Right kidney (tissue), 1 donor: ENCODE data around the gene ITGB5.
A peak's percentile ranks its signal among the peaks of the same experiment; 100 is the strongest.
"Not testable (repeated sequence)": the region's sequence is repeated elsewhere in the genome, so short reads cannot be mapped to it uniquely, and the experiment has no call there.

Experiments used
- DNase-seq: peaks from one replicate; pipeline ENCODE4 v3.0.0-alpha.2; 2016

ITGB5 gene

DNA sequence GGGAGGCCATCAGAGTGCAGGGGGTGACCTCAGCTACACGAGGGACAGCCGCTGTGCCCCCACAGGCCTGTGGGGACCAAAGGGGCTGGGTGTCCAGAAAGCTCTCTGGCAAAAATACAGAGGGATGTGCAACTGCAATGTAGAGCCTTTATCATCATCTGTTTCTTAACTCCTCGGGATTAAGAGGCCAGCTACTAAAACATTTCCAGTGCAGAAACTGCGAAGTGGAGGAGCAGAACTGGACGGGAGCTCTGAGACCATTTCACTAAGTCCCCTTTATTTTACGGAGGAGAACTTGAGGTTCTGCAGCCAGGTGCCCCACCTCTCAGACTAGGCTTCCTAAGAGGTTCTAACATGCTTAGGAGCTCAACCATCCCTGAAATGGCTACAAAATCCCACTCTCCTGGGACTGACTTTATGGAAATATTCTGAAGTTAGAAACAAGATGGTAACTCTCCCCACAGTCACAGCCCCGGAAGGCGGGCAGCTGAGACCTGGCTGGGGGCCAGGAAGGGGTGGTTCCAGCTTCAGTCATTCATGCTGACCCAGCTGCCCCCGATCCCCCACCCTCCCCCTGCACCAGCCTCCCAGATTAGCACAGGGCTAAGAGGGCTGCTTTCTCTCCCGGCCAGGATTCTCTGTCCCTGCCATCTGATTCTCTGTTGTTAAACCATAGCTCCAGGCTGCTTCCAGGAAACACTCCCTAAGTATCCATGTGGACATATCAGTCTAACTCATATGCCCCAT is 116.7 kb downstream of the ITGB5 start:
- no peak for DNase-seq

DNA sequence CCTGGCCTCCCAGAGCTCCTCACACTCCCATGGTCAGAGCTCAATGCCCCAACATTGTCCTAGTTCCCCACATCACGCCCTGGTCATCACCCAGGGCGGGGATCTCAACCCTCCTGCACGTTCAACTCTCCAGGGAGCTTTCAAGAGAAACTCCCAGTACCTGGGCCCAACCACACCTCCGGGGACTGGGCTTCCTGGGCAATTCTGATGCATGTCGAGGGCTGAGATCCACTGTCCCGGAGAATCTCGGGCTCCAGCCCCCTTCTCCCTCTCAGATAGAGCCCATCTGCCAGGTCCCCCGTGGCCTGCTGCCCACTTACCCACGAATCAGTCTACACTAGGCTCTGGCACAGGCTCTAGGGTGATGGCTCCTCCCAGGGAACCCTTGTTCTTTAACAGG is 117.7 kb downstream of the ITGB5 start:
- DNase-seq, result no peak

- DNase-seq, result no peak
These were observed 118.4 kb downstream of the ITGB5 start for GRCh38 chr3:124768812-124769211.

- DNase-seq, result no peak
These were observed 119.5 kb downstream of the ITGB5 start for GRCh38 chr3:124767691-124768090.

DNA sequence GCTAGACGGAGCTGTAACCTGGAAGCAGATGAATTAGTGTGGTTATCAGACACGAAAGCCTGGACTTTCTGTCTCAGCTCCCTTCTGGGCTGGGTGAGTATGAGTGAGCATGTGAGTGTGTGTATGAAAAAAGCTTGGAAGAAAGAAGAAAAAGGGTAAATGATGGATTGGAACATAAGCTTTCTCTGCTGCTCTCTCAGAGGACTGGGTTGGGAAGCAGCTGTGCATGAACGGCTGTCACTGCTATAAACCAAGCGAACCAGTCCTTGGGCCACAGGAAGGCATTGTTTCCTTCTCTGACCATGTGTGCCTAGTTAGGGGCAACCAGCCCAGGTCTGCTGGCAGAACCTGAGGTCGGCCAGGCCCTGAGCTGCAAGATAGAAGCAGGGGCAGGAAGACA is 119.9 kb downstream of the ITGB5 start:
- no peak for DNase-seq

DNA sequence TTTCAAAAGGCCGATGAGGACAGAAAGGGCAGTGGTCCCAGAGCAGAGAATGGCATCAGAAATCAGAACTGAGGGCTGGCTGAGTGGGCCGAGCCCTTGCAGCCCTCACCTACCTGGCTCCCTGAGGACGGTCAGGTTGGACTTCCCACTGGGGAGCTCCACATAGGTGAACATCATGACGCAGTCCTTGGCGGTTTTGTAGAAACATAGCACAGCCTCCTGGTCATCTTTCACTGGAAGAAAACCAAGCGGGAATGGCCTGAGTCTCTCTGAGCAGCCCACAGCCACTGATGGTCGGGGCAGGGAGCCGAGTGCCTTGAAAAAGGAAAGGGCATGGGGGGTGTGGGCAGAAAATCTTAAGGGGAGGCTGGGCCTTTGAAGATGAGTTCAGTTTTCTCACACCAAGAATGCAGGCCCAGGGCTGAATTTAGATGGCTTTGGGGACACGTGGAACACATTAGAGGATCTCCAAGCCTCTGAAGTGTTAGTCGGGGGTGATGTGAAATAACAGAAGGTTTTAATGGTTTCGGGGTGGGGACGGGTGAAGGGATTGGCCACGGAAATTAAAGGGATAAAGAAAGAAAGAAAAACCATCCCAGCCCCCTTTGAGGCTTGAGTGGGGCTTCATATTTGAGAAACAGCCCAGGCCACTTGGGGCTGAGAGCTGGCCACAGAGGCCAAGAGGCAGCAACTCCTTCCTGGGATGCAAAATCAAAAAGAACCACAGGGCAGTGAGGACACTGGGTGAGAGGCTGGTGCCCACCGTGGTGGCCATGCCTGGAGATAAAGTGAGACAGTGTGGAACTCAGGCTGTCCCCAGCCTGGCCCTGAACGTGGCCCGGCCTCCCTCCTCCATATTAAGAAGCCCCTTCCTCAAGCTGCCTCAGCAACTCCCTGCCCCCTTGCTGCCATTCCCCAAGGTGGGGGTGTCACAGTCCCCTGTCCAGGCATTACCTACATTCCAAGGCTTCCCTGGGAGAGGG is 120.8 kb downstream of the ITGB5 start:
- DNase-seq, result no peak

DNA sequence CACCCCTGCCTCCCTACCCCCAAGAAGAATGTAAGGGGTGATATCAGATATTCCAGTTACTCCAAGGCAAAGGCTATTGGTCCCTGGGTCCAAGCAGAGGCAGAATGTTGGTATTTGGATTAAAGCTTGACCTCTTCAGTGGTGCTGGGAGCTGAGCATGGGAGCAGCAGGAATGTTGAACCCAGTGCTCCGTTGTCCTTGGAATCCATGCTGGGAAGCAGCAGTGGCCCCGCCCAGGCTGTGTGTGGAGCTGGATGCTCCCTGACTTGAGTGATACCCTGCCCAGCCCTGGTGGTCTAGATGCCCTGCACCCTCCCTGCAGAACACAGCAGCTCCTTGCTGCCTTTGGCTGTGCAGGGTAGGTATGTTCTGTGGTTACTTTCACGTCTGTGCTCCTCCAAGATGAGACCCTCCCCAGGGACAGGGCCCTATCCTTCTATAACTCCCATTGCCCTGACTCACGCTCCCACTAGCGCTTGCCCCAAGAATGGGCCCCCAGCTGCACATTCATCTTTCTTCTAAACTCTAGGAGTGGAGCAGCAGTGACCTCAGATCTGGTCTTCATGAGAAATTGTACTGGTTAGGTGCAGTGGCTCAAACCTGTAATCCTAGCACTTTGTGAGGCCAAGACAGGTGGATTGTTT is 121.8 kb downstream of the ITGB5 start:
- DNase-seq, result no peak

DNA sequence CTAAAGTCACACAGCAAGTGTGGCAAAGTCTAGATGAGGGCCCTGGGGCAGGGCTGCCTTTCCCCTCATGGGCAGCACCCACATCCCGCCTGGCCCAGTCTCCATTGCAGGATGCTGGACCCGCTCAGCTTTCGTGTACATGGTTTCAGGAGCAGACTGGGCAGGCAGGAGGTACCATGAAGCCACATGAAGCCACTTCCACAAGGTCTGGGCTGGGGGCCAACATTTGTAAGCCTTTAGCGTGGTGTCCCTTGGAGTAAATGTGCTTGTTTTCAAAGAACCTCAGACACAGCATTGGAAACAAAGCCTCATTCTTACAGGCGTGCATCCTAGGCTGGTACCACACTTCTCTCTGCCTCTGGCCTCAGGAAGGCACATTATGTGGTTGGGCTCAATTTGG is 122.4 kb downstream of the ITGB5 start:
- DNase-seq, result no peak

DNA sequence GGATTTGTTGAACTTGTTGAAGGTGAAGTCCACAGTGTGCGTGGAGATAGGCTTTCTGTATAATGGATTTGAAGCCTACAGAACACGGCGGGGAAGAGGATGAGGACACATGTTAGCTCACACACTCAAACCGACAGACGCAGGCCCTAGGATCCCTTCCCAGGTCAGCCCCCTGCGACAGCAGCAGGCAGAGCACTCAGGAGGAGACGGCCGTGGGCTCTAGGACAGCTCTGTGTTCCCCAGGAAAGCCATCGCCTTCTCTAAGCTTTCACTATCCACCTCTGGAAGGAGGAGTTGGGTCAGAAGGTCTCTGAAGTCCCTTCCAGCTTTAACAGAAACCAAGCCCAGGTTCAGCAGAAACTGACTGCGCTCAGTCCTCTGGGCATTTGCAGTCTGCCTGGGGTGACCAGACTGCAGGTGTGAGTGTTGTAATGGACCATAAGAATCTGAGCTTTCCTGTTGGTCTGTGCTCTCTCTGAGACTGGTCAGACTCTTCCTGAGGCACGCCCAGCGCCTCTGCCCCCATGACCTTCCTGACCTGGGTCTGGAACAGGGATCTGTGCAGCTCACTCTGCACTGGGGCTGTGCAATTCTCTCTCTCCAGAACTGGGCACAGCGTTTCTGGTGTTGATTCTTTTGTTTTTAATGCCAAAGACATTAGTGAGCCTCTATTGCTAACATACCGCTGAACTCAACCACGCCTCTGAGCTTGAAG is 123.4 kb downstream of the ITGB5 start:
- DNase-seq, result no peak

GRCh38 chr3:124763206-124763605 is 124.0 kb downstream of the ITGB5 start:
- DNase-seq, result no peak

DNA sequence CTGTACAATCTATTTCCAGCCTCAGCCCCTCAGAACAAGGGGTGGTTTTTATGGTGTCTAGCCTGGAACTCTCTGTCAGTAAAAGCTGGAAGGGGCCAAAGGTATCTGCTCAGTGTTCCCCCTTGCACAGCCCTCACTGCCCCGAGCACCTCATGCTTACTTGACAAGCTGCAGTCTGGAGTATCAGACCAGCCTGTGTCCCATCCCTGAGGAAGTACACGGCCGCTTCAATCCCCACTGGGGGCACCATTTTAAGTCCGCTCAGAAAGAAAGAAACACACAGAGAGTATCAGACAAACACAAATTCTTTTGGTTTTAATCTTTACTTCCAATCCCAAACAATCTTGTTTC is 124.5 kb downstream of the ITGB5 start:
- DNase-seq, result no peak

- no peak for DNase-seq
These were observed 125.1 kb downstream of the ITGB5 start for GRCh38 chr3:124761935-124762660.

GRCh38 chr3:124761250-124761796 is 125.8 kb downstream of the ITGB5 start:
- peak; percentile 65 for DNase-seq

GRCh38 chr3:124760601-124761000 is 126.6 kb downstream of the ITGB5 start:
- DNase-seq, result no peak

GRCh38 chr3:124759666-124760401 is 127.3 kb downstream of the ITGB5 start:
- DNase-seq, result no peak

GRCh38 chr3:124758851-124759635 is 128.1 kb downstream of the ITGB5 start:
- DNase-seq, result no peak

DNA sequence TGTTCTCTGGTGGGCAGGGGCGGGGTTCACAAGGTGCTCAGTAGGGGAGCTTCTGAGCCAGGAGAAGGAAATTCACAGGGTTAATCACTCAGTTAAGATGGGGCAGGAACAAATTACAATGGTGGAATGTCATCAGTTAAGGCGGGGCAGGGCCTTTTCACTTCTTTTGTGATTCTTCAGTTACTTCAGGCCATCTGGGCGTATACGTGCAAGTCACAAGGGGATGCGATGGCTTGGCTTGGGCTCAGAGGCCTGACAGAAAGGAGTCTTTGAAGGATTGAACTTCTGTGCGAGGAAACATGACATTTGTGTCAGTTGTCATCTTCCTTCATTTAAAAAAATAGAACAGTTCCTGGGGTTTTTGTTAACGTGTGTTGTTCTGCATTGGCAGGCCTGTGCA is 129.2 kb downstream of the ITGB5 start:
- not testable (repeated sequence) for DNase-seq

- no peak for DNase-seq
These were observed 135.1 kb downstream of the ITGB5 start for GRCh38 chr3:124752051-124752450.

DNA sequence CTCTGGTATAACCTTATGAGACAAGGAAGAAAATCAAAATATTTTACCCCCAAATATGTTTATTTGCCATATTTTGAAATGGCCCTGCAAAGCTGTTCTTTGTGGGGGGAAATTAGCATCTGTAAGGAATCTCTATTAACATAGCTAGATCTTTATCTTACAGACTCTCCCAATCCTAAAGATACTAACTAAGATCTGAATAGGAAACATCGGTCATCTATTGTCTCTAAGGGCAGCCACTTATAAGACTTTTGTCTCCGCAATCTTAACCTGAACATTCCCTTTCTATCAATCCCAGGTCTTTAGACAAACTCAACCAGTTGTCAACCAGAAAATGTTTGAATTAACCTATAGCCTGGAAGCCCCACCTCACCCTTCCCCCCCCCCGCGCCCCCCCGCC is 135.7 kb downstream of the ITGB5 start:
- DNase-seq, result no peak

DNA sequence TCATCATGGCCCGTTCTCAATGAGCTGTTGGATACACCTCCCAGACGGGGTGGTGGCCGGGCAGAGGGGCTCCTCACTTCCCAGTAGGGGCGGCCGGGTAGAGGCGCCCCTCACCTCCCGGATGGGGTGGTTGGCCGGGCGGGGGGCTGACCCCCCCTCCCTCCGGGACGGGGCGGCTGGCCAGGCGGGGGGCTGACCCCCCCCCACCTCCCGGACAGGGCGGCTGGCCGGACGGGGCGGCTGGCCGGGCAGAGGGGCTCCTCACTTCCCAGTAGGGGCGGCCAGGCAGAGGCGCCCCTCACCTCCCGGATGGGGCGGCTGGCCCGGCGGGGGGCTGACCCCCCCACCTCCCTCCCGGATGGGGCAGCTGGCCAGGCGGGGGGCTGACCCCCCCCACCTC is 137.3 kb downstream of the ITGB5 start:
- DNase-seq, result not testable (repeated sequence)
